IPS-15b (cell line): Measurements from ENCODE around the gene FAM171A2.

ENCODE experiments used
- H3K27me3 ChIP-seq: one replicate; pipeline ENCODE4 v1.6.1; 2013; ENCODE audit warnings: low read length; ENCODE audit not compliant: control insufficient read depth, insufficient read depth
- H3K36me3 ChIP-seq: one replicate; pipeline ENCODE4 v1.6.1; 2013; ENCODE audit warnings: low read length; ENCODE audit not compliant: control insufficient read depth, insufficient read depth
- H3K4me1 ChIP-seq: one replicate; pipeline ENCODE4 v1.6.1; 2013; ENCODE audit warnings: mild to moderate bottlenecking, low read length; ENCODE audit not compliant: control insufficient read depth, insufficient read depth
- H3K4me3 ChIP-seq: one replicate; pipeline ENCODE4 v1.5.1; 2013; ENCODE audit warnings: low read depth, low read length
- H3K9ac ChIP-seq: one replicate; pipeline ENCODE4 v1.6.1; 2013; ENCODE audit warnings: low read depth, mild to moderate bottlenecking, low read length
- H3K9me3 ChIP-seq: one replicate; pipeline ENCODE4 v1.6.1; 2013; ENCODE audit warnings: mild to moderate bottlenecking, low read length; ENCODE audit not compliant: control insufficient read depth, insufficient read depth

The FAM171A2 gene

DNA sequence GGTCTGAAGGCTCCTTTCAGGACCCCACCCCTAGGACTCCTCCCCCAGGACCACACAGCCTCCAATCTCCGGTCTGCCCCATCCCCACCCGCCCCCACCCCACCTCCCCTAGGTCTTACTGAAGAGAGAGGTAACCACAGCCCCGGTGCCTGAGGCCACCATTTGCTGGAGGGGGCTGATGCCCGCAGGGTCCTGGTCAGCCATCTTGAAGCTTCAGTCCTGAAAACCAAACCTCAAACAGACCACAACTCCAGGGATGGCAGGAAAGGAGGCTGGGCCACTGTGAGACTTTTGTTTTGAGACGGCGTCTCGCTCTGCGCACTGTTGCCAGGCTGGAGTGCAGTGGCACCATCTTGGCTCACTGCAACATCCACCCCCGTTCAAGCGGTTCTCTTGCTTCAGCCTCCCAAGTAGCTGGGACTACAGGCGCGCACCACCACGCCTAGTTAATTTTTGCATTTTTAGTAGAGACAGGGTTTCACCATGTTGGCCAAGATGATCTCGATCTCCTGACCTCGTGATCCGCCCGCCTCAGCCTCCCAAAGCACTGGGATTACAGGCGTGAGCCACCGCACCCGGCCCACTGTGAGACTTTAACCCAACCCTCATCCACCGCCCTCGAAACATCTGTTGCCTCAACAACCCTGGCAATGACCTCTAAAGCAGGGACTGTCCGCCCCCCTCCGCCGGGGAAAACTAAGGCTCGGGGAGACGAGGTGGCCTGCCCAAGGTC lies 40.1 kb downstream of the FAM171A2 start:
- Histone ChIP-seq H3K4me3 (peak overlapping the region; percentile 84), H3K9ac (peak overlapping the region; percentile 83), H3K9me3 (no peaks in the 10 kb centered on the region), H3K27me3 (peaks cover 2% of the 10 kb centered on the region), H3K4me1 (no peaks in the 10 kb centered on the region), H3K36me3 (peaks cover 34% of the 10 kb centered on the region)

DNA sequence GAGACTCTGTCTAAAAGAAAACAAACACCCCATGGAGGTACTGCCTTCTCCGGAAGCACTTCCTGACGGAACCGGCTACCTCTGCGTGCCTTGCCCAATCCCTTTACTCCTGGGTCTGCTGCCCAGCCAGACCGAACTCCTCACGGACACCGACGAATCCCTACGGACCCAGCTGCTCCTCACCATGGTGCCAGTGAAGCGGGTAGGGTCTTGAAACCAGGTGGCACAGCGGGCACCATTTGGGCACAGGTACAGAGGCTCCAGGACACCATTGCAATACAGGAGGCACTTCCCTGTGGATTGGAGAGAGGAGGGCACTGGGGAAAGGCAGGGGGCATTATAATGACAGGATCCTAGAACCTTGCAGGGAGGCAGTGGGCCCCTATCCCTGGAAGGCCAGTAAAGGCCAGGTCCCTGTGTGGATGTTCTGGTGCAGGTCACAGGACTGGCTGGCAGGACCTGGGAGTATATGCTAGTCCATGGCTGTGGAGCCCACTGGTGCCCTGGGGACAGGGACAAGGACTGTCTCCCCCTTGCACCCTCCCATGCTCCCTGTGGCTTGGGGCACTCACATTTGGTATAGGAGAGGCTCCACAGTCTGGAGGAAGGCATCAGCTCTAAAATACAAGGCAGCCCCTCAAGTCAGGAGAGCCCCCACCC lies 41.3 kb downstream of the FAM171A2 start:
- no peak overlapping the region for H3K4me3 ChIP-seq
- H3K9me3 ChIP-seq = no peaks in the 10 kb centered on the region
- H3K27me3 ChIP-seq = no peaks in the 10 kb centered on the region
- H3K9ac ChIP-seq = no peak overlapping the region
- H3K36me3 ChIP-seq = peaks cover 34% of the 10 kb centered on the region
- no peaks in the 10 kb centered on the region for H3K4me1 ChIP-seq

DNA sequence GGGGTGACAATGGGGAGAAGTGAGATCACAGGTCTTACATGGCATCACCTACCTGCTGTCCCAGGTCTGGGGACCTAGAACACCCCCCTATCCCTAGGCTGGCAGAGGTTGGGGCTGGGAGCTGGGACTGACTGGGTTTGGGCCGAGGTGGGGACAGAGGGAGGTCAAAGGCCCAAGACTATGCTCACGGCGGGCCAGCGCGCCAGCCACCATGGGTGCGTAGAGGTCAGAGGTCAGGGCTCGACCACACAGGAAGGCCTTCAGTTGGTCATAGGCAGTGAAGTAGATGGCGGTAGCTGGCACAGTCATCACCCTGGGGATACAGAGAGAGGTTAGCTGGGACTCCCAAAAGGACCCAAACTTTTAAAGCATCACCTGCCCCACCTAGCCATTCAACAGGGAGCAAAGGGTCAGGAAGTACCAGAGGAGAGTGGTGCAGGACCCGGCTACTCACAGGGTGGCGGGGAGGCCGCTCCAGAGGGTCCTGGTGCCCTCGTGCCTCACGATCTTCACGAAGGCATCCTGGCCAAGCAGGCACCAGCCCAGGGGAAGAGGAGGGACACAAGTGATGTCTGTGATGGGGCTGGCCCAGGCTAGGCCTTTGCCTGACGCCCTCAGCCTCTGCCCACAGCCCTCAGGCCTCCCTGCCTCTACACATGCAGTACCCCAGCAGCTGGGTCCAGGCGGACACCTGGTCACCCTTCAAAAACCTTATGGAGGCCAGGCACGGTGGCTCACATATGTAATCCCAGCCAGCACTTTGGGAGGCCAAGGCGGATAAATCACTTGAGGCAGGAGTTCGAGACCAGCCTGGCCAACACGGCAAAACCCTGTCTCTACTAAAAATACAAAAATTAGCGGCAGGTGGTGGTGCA lies 42.2 kb downstream of the FAM171A2 start:
- H3K27me3 ChIP-seq = no peaks in the 10 kb centered on the region
- no peak overlapping the region for H3K9ac ChIP-seq
- no peaks in the 10 kb centered on the region for H3K4me1 ChIP-seq
- H3K9me3 ChIP-seq = no peaks in the 10 kb centered on the region
- H3K4me3 ChIP-seq = no peak overlapping the region
- peaks cover 34% of the 10 kb centered on the region for H3K36me3 ChIP-seq

DNA sequence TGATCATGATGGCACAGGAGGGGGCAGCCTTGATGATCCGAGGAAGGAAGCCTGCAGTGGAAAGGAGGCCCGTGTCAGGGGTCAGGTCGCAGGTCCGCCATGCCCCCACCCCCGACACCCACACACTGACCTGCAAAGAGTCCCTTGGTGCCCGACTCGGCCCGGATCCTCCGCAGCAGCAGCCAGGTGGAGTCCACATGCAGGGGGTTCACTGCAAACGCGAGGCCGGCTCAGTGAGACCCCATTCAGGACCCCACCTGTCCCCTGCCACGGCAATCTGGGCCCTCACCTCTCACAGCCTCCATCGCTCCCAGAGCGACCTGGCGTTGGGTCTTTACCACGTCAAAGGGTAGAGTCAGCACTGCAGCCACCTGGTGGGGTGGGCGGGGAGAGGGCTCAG lies 43.6 kb downstream of the FAM171A2 start:
- Histone ChIP-seq H3K4me1 (no peaks in the 10 kb centered on the region), H3K36me3 (peaks cover 34% of the 10 kb centered on the region), H3K9ac (no peak overlapping the region), H3K9me3 (no peaks in the 10 kb centered on the region), H3K4me3 (no peak overlapping the region), H3K27me3 (no peaks in the 10 kb centered on the region)

- no peak overlapping the region for H3K4me3 ChIP-seq
- no peak overlapping the region for H3K9ac ChIP-seq
- peaks cover 7% of the 10 kb centered on the region for H3K27me3 ChIP-seq
- no peaks in the 10 kb centered on the region for H3K9me3 ChIP-seq
- no peaks in the 10 kb centered on the region for H3K4me1 ChIP-seq
- peaks cover 34% of the 10 kb centered on the region for H3K36me3 ChIP-seq
These were observed 45.4 kb downstream of the FAM171A2 start for GRCh38 chr17:44318077-44318892.

- Histone ChIP-seq H3K27me3 (peaks cover 7% of the 10 kb centered on the region), H3K9ac (no peak overlapping the region)
These were observed 46.1 kb downstream of the FAM171A2 start for GRCh38 chr17:44317545-44317944.

DNA sequence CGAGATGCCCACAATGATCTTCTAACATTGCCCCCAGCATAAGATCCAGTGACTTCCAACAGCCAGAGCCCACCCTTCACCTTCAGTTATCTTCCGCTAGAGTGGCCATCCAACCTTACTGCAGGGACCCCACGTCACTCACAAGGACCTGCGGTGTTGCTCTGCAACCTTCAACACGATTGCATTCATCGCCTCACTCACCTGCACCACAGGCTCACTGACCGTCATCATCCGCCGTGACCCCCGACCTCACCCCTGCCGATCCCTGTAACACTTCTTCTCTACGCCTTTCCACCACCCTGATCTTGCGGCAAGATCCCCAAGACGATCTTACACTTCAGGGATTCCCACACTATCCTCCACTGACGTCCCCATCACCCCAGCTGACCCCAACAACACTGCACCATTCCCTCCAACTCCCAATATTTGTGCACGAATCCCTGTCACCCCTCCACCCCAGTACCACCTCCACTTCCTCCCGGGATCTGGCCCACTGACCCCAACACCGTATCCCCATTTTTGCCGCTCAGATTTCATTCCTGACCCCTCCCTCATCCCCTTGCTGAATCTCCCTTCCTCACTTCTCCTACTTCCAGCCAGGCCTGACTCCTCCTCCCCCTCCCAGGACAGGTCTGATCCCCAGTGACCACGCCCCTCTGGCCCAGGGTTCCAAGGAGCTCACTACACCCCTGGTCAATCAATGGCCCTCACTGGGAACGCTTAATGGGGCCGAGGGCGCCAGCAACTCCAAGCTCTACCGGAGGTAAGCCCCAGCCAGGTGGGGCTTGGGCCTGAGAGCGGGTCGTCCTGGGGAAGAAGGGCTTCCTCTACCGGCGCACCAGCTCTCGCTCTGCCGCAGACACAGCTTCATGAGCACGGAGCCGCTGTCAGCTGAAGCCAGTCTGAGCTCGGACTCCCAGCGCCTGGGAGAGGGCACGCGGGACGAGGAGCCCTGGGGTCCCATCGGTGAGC lies 47.6 kb downstream of the FAM171A2 start:
- peak overlapping the region; percentile 88 for H3K4me3 ChIP-seq
- H3K36me3 ChIP-seq = peaks cover 17% of the 10 kb centered on the region
- H3K27me3 ChIP-seq = peaks cover 7% of the 10 kb centered on the region
- H3K4me1 ChIP-seq = peaks cover 13% of the 10 kb centered on the region
- peak overlapping the region; percentile 81 for H3K9ac ChIP-seq
- H3K9me3 ChIP-seq = no peaks in the 10 kb centered on the region

More at GRCh38 chr17:44317545-44317944, 46.1 kb downstream of the FAM171A2 start:
- peaks cover 32% of the 10 kb centered on the region for H3K36me3 ChIP-seq
- H3K4me3 ChIP-seq = no peak overlapping the region
- H3K4me1 ChIP-seq = peaks cover 3% of the 10 kb centered on the region
- H3K9me3 ChIP-seq = no peaks in the 10 kb centered on the region

GRCh38 chr17:44314869-44315661 lies 48.6 kb downstream of the FAM171A2 start:
- Histone ChIP-seq H3K4me1 (peaks cover 19% of the 10 kb centered on the region), H3K36me3 (peaks cover 9% of the 10 kb centered on the region), H3K27me3 (peaks cover 7% of the 10 kb centered on the region), H3K9ac (peak overlapping the region; percentile 47), H3K4me3 (peak overlapping the region; percentile 88), H3K9me3 (no peaks in the 10 kb centered on the region)

- Histone ChIP-seq H3K27me3 (peaks cover 7% of the 10 kb centered on the region), H3K4me1 (peaks cover 19% of the 10 kb centered on the region), H3K9me3 (no peaks in the 10 kb centered on the region), H3K4me3 (peak overlapping the region; percentile 67), H3K9ac (peak overlapping the region; percentile 47), H3K36me3 (peaks cover 3% of the 10 kb centered on the region)
These were observed 49.2 kb downstream of the FAM171A2 start for GRCh38 chr17:44314524-44314868.

- Histone ChIP-seq H3K4me1 (peaks cover 22% of the 10 kb centered on the region), H3K9ac (no peak overlapping the region), H3K4me3 (peak overlapping the region; percentile 67), H3K27me3 (peaks cover 7% of the 10 kb centered on the region), H3K9me3 (no peaks in the 10 kb centered on the region), H3K36me3 (no peaks in the 10 kb centered on the region)
These were observed 49.6 kb downstream of the FAM171A2 start for GRCh38 chr17:44314031-44314430.
